NCI-H2107 treated with DMSO at 0.1 percent for 48 hours (cell line): ENCODE results near the gene INHBA.

Experiments
- DNase-seq: peaks from one replicate; lab custom pipeline; 2025; ENCODE audit not compliant: unreplicated experiment; lab: John Stamatoyannopoulos, UW

Gene INHBA

GRCh38 chr7:41689815-41690214 lies 13.1 kb downstream of the INHBA start:
- no peak for DNase-seq

GRCh38 chr7:41688906-41689305 lies 14.0 kb downstream of the INHBA start:
- no peak for DNase-seq

- no peak for DNase-seq
These were observed 14.8 kb downstream of the INHBA start for GRCh38 chr7:41688012-41688625.

GRCh38 chr7:41685684-41686083 lies 17.2 kb downstream of the INHBA start:
- DNase-seq, result no peak

GRCh38 chr7:41682422-41682821 lies 20.5 kb downstream of the INHBA start:
- DNase-seq, result no peak

- DNase-seq, result no peak
These were observed 23.3 kb downstream of the INHBA start for GRCh38 chr7:41679566-41679965.

- DNase-seq, result no peak
These were observed 28.3 kb downstream of the INHBA start for GRCh38 chr7:41674505-41675023.

GRCh38 chr7:41661596-41661995 lies 41.3 kb downstream of the INHBA start:
- no peak for DNase-seq

GRCh38 chr7:41659539-41659938 lies 43.4 kb downstream of the INHBA start:
- DNase-seq, result no peak

GRCh38 chr7:41656366-41656765 lies 46.5 kb downstream of the INHBA start:
- DNase-seq, result no peak

GRCh38 chr7:41655426-41655825 lies 47.5 kb downstream of the INHBA start:
- DNase-seq, result no peak

GRCh38 chr7:41652267-41652666 lies 50.6 kb downstream of the INHBA start:
- DNase-seq, result no peak

GRCh38 chr7:41648501-41648900 lies 54.4 kb downstream of the INHBA start:
- DNase-seq, result no peak

- DNase-seq, result no peak
These were observed 59.3 kb downstream of the INHBA start for GRCh38 chr7:41643616-41644015.

GRCh38 chr7:41641665-41642014 lies 61.2 kb downstream of the INHBA start:
- no peak for DNase-seq

- no peak for DNase-seq
These were observed 61.8 kb downstream of the INHBA start for GRCh38 chr7:41641011-41641664.

- no peak for DNase-seq
These were observed 62.4 kb downstream of the INHBA start for GRCh38 chr7:41640487-41640886.

GRCh38 chr7:41637049-41637448 lies 65.8 kb downstream of the INHBA start:
- no peak for DNase-seq
